ENCODE results near the gene PPP1R12B.
"Not testable (repeated sequence)": the region's sequence is repeated elsewhere in the genome, so short reads cannot be mapped to it uniquely, and the experiment has no call there.

Gene PPP1R12B

GRCh38 chr1:202488178-202488649 is 139.7 kb downstream of the PPP1R12B start:
- not testable (repeated sequence) for DNase-seq (ENCODE audit: low read depth)

- DNase-seq (ENCODE audit: low read depth), result not testable (repeated sequence)
Measured at GRCh38 chr1:202489101-202489500, 140.6 kb downstream of the PPP1R12B start.

GRCh38 chr1:202493112-202493511 is 144.6 kb downstream of the PPP1R12B start:
- not testable (repeated sequence) for DNase-seq (ENCODE audit: low read depth)

- no peak for DNase-seq (ENCODE audit: low read depth)
Measured at GRCh38 chr1:202498542-202498941, 150.0 kb downstream of the PPP1R12B start.

GRCh38 chr1:202499997-202500396 is 151.5 kb downstream of the PPP1R12B start:
- not testable (repeated sequence) for DNase-seq (ENCODE audit: low read depth)

- DNase-seq (ENCODE audit: low read depth), result no peak
Measured at GRCh38 chr1:202501281-202501680, 152.8 kb downstream of the PPP1R12B start.

- no peak for DNase-seq (ENCODE audit: low read depth)
Measured at GRCh38 chr1:202505356-202505755, 156.9 kb downstream of the PPP1R12B start.

- not testable (repeated sequence) for DNase-seq (ENCODE audit: low read depth)
Measured at GRCh38 chr1:202505880-202506575, 157.5 kb downstream of the PPP1R12B start.

- not testable (repeated sequence) for DNase-seq (ENCODE audit: low read depth)
Measured at GRCh38 chr1:202508863-202509262, 160.4 kb downstream of the PPP1R12B start.

- DNase-seq (ENCODE audit: low read depth), result not testable (repeated sequence)
Measured at GRCh38 chr1:202513875-202514274, 165.4 kb downstream of the PPP1R12B start.

- no peak for DNase-seq (ENCODE audit: low read depth)
Measured at GRCh38 chr1:202516434-202516877, 168.0 kb downstream of the PPP1R12B start.

- not testable (repeated sequence) for DNase-seq (ENCODE audit: low read depth)
Measured at GRCh38 chr1:202517146-202517545, 168.6 kb downstream of the PPP1R12B start.

- not testable (repeated sequence) for DNase-seq (ENCODE audit: low read depth)
Measured at GRCh38 chr1:202518180-202518579, 169.7 kb downstream of the PPP1R12B start.

GRCh38 chr1:202518905-202519304 is 170.4 kb downstream of the PPP1R12B start:
- not testable (repeated sequence) for DNase-seq (ENCODE audit: low read depth)

GRCh38 chr1:202520129-202520856 is 171.8 kb downstream of the PPP1R12B start:
- DNase-seq (ENCODE audit: low read depth), result not testable (repeated sequence)

GRCh38 chr1:202520857-202521216 is 172.3 kb downstream of the PPP1R12B start:
- DNase-seq (ENCODE audit: low read depth), result not testable (repeated sequence)

- DNase-seq (ENCODE audit: low read depth), result not testable (repeated sequence)
Measured at GRCh38 chr1:202521484-202521883, 173.0 kb downstream of the PPP1R12B start.

- no peak for DNase-seq (ENCODE audit: low read depth)
Measured at GRCh38 chr1:202521886-202522285, 173.4 kb downstream of the PPP1R12B start.

- DNase-seq (ENCODE audit: low read depth), result not testable (repeated sequence)
Measured at GRCh38 chr1:202526056-202526455, 177.6 kb downstream of the PPP1R12B start.

GRCh38 chr1:202528096-202528722 is 179.7 kb downstream of the PPP1R12B start:
- not testable (repeated sequence) for DNase-seq (ENCODE audit: low read depth)

- not testable (repeated sequence) for DNase-seq (ENCODE audit: low read depth)
Measured at GRCh38 chr1:202530686-202531085, 182.2 kb downstream of the PPP1R12B start.

- DNase-seq (ENCODE audit: low read depth), result no peak
Measured at GRCh38 chr1:202531472-202531811, 182.9 kb downstream of the PPP1R12B start.
